ENCODE data around the gene COL8A1. TPM values are rescaled to one million over a fixed set of nuclear protein-coding genes. Genes with fewer than 3 reads are reported as not detected.

The COL8A1 gene
- total RNA-seq, 1 donor from 2014 or later: 123 TPM

- H3K27ac Mint-ChIP-seq (ENCODE audit: unreplicated experiment): peak overlapping the region; percentile 48
- H3K36me3 Mint-ChIP-seq (ENCODE audit: low read depth, unreplicated experiment): peaks cover 2% of the 10 kb centered on the region
Observed at GRCh38 chr3:99640214-99640851, 1.9 kb downstream of the COL8A1 start.

GRCh38 chr3:99641480-99641879, 3.1 kb downstream of the COL8A1 start:
- Histone ChIP-seq H3K4me1 (ENCODE audit: insufficient read depth, low read length) (peaks cover 33% of the 10 kb centered on the region), H3K4me2 (ENCODE audit: low read length) (peak overlapping the region; percentile 99), H3K79me2 (ENCODE audit: insufficient read depth, low read length) (peaks cover 88% of the 10 kb centered on the region), H3K4me3 (ENCODE audit: insufficient read depth, low read depth, low read length) (peak overlapping the region; percentile 15), H3K9ac (ENCODE audit: low read length) (peak overlapping the region; percentile 98), H3K27ac (ENCODE audit: low read depth, low read length) (peak overlapping the region; percentile 98), H3K36me3 (ENCODE audit: insufficient read depth, low read length) (peaks cover 5% of the 10 kb centered on the region), H3K27me3 (ENCODE audit: insufficient read depth, low read length) (no peaks in the 10 kb centered on the region), H2AFZ (ENCODE audit: low read depth, low read length) (no peak overlapping the region), H4K20me1 (ENCODE audit: insufficient read depth, low read length) (no peaks in the 10 kb centered on the region), H3K9me3 (ENCODE audit: insufficient read depth, low read depth, low read length) (no peaks in the 10 kb centered on the region)
- no peak for FAIRE-seq
- no peaks in the 10 kb centered on the region for H3K9me3 Mint-ChIP-seq (ENCODE audit: unreplicated experiment)
- peak overlapping the region; percentile 93 for H3K4me3 Mint-ChIP-seq (ENCODE audit: unreplicated experiment)
- no peak for TF ChIP-seq CTCF (IDR thresholded peaks at IDR 0.05; ENCODE audit: insufficient read depth, low read depth, low read length)
- no peak for TF ChIP-seq EZH2 (IDR thresholded peaks at IDR 0.05; ENCODE audit: insufficient read depth, low read length)
- peaks cover 45% of the 10 kb centered on the region for H3K4me1 Mint-ChIP-seq (ENCODE audit: low read depth, unreplicated experiment)
- no peak overlapping the region for H3K27ac Mint-ChIP-seq (ENCODE audit: unreplicated experiment)
- H3K27me3 Mint-ChIP-seq (ENCODE audit: low read depth, unreplicated experiment): no peaks in the 10 kb centered on the region
- no peak for DNase-seq (ENCODE audit: low read depth)
- H3K36me3 Mint-ChIP-seq (ENCODE audit: low read depth, unreplicated experiment): peaks cover 2% of the 10 kb centered on the region

More at GRCh38 chr3:99640214-99640851, 1.9 kb downstream of the COL8A1 start:
- Histone ChIP-seq H3K27me3 (ENCODE audit: insufficient read depth, low read length) (no peaks in the 10 kb centered on the region), H2AFZ (ENCODE audit: low read depth, low read length) (no peak overlapping the region), H4K20me1 (ENCODE audit: insufficient read depth, low read length) (no peaks in the 10 kb centered on the region), H3K9ac (ENCODE audit: low read length) (peak overlapping the region; percentile 98), H3K4me2 (ENCODE audit: low read length) (peak overlapping the region; percentile 99), H3K79me2 (ENCODE audit: insufficient read depth, low read length) (peaks cover 77% of the 10 kb centered on the region), H3K27ac (ENCODE audit: low read depth, low read length) (peak overlapping the region; percentile 98), H3K9me3 (ENCODE audit: insufficient read depth, low read depth, low read length) (no peaks in the 10 kb centered on the region), H3K4me3 (ENCODE audit: insufficient read depth, low read depth, low read length) (peak overlapping the region; percentile 93), H3K36me3 (ENCODE audit: insufficient read depth, low read length) (peaks cover 5% of the 10 kb centered on the region), H3K4me1 (ENCODE audit: insufficient read depth, low read length) (peaks cover 26% of the 10 kb centered on the region)
- H3K27me3 Mint-ChIP-seq (ENCODE audit: low read depth, unreplicated experiment): no peaks in the 10 kb centered on the region
- H3K9me3 Mint-ChIP-seq (ENCODE audit: unreplicated experiment): no peaks in the 10 kb centered on the region
- H3K4me3 Mint-ChIP-seq (ENCODE audit: unreplicated experiment): peak overlapping the region; percentile 93
- DNase-seq (ENCODE audit: low read depth) (peak; percentile 66), FAIRE-seq (no peak)
- TF ChIP-seq EZH2 (IDR thresholded peaks at IDR 0.05; ENCODE audit: insufficient read depth, low read length) (no peak), CTCF (IDR thresholded peaks at IDR 0.05; ENCODE audit: insufficient read depth, low read depth, low read length) (no peak)
- peaks cover 44% of the 10 kb centered on the region for H3K4me1 Mint-ChIP-seq (ENCODE audit: low read depth, unreplicated experiment)

- Histone ChIP-seq H3K27me3 (ENCODE audit: insufficient read depth, low read length) (no peaks in the 10 kb centered on the region), H3K4me2 (ENCODE audit: low read length) (peak overlapping the region; percentile 99), H2AFZ (ENCODE audit: low read depth, low read length) (no peak overlapping the region), H4K20me1 (ENCODE audit: insufficient read depth, low read length) (no peaks in the 10 kb centered on the region), H3K27ac (ENCODE audit: low read depth, low read length) (no peak overlapping the region), H3K79me2 (ENCODE audit: insufficient read depth, low read length) (peaks cover 93% of the 10 kb centered on the region), H3K4me3 (ENCODE audit: insufficient read depth, low read depth, low read length) (no peak overlapping the region), H3K36me3 (ENCODE audit: insufficient read depth, low read length) (peaks cover 5% of the 10 kb centered on the region), H3K9me3 (ENCODE audit: insufficient read depth, low read depth, low read length) (no peaks in the 10 kb centered on the region), H3K9ac (ENCODE audit: low read length) (peak overlapping the region; percentile 98), H3K4me1 (ENCODE audit: insufficient read depth, low read length) (peaks cover 29% of the 10 kb centered on the region)
- Mint-ChIP-seq H3K27ac (ENCODE audit: unreplicated experiment) (no peak overlapping the region), H3K4me1 (ENCODE audit: low read depth, unreplicated experiment) (peaks cover 44% of the 10 kb centered on the region), H3K27me3 (ENCODE audit: low read depth, unreplicated experiment) (no peaks in the 10 kb centered on the region), H3K9me3 (ENCODE audit: unreplicated experiment) (no peaks in the 10 kb centered on the region), H3K36me3 (ENCODE audit: low read depth, unreplicated experiment) (peaks cover 2% of the 10 kb centered on the region), H3K4me3 (ENCODE audit: unreplicated experiment) (peak overlapping the region; percentile 93)
- DNase-seq (ENCODE audit: low read depth) (no peak), FAIRE-seq (no peak)
- TF ChIP-seq EZH2 (IDR thresholded peaks at IDR 0.05; ENCODE audit: insufficient read depth, low read length) (no peak), CTCF (IDR thresholded peaks at IDR 0.05; ENCODE audit: insufficient read depth, low read depth, low read length) (no peak)
Observed at GRCh38 chr3:99641982-99642381, 3.6 kb downstream of the COL8A1 start.
